Endothelial cell of umbilical vein (primary cell): Measurements from ENCODE around the gene ATP1B3. TPM values are rescaled to one million over a fixed set of nuclear protein-coding genes. Genes with fewer than 3 reads are reported as not detected.
A peak's percentile ranks its signal among the peaks of the same experiment; 100 is the strongest.

Source experiments
- BruUV-seq: library from RNA; stranded (reverse); fragments of 400-500 nt; replicated peaks from 2 replicates; lab custom pipeline; 2021; lab: Mats Ljungman, UMichigan
- CTCF ChIA-PET: fragments of 300-600, 350-600 bp; sonication (Branson Sonifier 250); formaldehyde crosslinking; loops from one replicate; lab custom pipeline; 2021; ENCODE audit warnings: antibody characterized with exemption, inconsistent platforms; lab: Charles Lee
- POLR2A ChIA-PET: fragments of 300-600, 350-600 bp; sonication (Branson Sonifier 250); formaldehyde crosslinking; loops from one replicate; lab custom pipeline; 2021; ENCODE audit warnings: antibody characterized with exemption, inconsistent platforms; lab: Charles Lee
- DNase-seq: peaks from one replicate; pipeline ENCODE4 v3.0.0-alpha.2; 2011; ENCODE audit warnings: low read depth, low spot score
- FAIRE-seq: peaks from 2 replicates; lab custom pipeline; 2011; peaks lifted over from hg19 to GRCh38; lab: Jason Lieb, UNC
- H2AFZ ChIP-seq: 2 replicates; pipeline ENCODE4 v1.6.0; 2012; ENCODE audit warnings: low read depth, low read length, control low read depth, inconsistent platforms
- H3K27ac ChIP-seq: 2 replicates; pipeline ENCODE4 v1.5.1; 2011; ENCODE audit warnings: low read depth, mild to moderate bottlenecking, control low read depth, low read length, moderate library complexity; ENCODE audit not compliant: insufficient read depth
- H3K27me3 ChIP-seq, 2 experiments: 2 replicates each; pipeline versions ENCODE4 v1.6.0 to v1.6.1; 2011; ENCODE audit warnings: low read length in 2 of 2, mixed read lengths in 1 of 2; ENCODE audit not compliant: control insufficient read depth in 2 of 2, insufficient read depth in 2 of 2
- H3K36me3 ChIP-seq, 2 experiments: 2 replicates in 1 of 2; 3 replicates in 1 of 2; pipeline ENCODE4 v1.5.1; 2011; ENCODE audit warnings: low read length in 2 of 2, mild to moderate bottlenecking in 1 of 2, moderate library complexity in 1 of 2; ENCODE audit not compliant: control insufficient read depth in 2 of 2, insufficient read depth in 2 of 2; ENCODE audit errors: extremely low read depth in 1 of 2
- H3K4me1 ChIP-seq: 3 replicates; pipeline ENCODE4 v1.5.1; 2011; ENCODE audit warnings: mild to moderate bottlenecking, low read length; ENCODE audit not compliant: control insufficient read depth, insufficient read depth; ENCODE audit errors: extremely low read depth
- H3K4me2 ChIP-seq: 2 replicates; pipeline ENCODE4 v1.6.1; 2011; ENCODE audit warnings: low read length, control low read depth, mixed read lengths; ENCODE audit not compliant: insufficient read depth
- H3K4me3 ChIP-seq, 3 experiments: fragments of 200-600 bp in 1 of 3; sonication (generic), shearing (Covaris generic) in 1 of 3; replicated peaks in 1 of 3; 2 replicates each; pipeline ENCODE4 v1.5.1; 2011 to 2016; ENCODE audit warnings: control low read depth in 3 of 3, low read length in 3 of 3, mild to moderate bottlenecking in 2 of 3, inconsistent platforms in 1 of 3, low read depth in 1 of 3, moderate library complexity in 1 of 3; ENCODE audit not compliant: insufficient read depth in 1 of 3
- H3K79me2 ChIP-seq: 2 replicates; pipeline ENCODE4 v1.6.0; 2012; ENCODE audit warnings: low read length, inconsistent platforms; ENCODE audit not compliant: control insufficient read depth, insufficient read depth
- H3K9ac ChIP-seq: replicated peaks from 2 replicates; pipeline ENCODE3; 2011; ENCODE audit warnings: low read length, control low read depth; ENCODE audit not compliant: insufficient read depth; ENCODE audit errors: extremely low read depth
- H3K9me1 ChIP-seq: replicated peaks from 3 replicates; pipeline ENCODE4 v1.6.0; 2011; ENCODE audit warnings: mild to moderate bottlenecking, low read length; ENCODE audit not compliant: control insufficient read depth, insufficient read depth; ENCODE audit errors: extremely low read depth
- H3K9me3 ChIP-seq: replicated peaks from 2 replicates; pipeline ENCODE4 v1.5.1; 2012; ENCODE audit warnings: low read length, inconsistent platforms; ENCODE audit not compliant: control insufficient read depth, insufficient read depth
- H4K20me1 ChIP-seq: replicated peaks from 2 replicates; pipeline ENCODE3; 2011; ENCODE audit warnings: mild to moderate bottlenecking, low read length; ENCODE audit not compliant: control insufficient read depth, insufficient read depth; ENCODE audit errors: extremely low read depth
- CTCF ChIP-seq, 2 donors: IDR thresholded peaks; 1 replicate in 1 of 2; 2 replicates in 1 of 2; pipeline ENCODE4 v1.5.1; 2011; ENCODE audit warnings: low read length in 2 of 2, mild to moderate bottlenecking in 2 of 2, moderate library complexity in 2 of 2, control low read depth in 1 of 2, inconsistent platforms in 1 of 2, low read depth in 1 of 2; ENCODE audit not compliant: insufficient read depth in 1 of 2; ENCODE audit errors: extremely low read depth in 1 of 2
- EZH2 ChIP-seq: IDR thresholded peaks from 2 replicates; pipeline ENCODE4 v1.6.1; 2012; ENCODE audit warnings: borderline replicate concordance, low read depth, mild to moderate bottlenecking, moderate library complexity, low read length, inconsistent platforms; ENCODE audit not compliant: severe bottlenecking
- FOS ChIP-seq: IDR thresholded peaks from 2 replicates; pipeline ENCODE4 v1.6.1; 2011; ENCODE audit warnings: mild to moderate bottlenecking, low read length, moderate library complexity, borderline replicate concordance; ENCODE audit not compliant: insufficient read depth
- GATA2 ChIP-seq: IDR thresholded peaks from 2 replicates; pipeline ENCODE4 v1.7.0; 2011; ENCODE audit warnings: low read depth, mild to moderate bottlenecking, moderate library complexity, mixed read lengths, low read length; ENCODE audit not compliant: insufficient read length, insufficient read depth
- JUN ChIP-seq: IDR thresholded peaks from 2 replicates; pipeline ENCODE4 v1.6.1; 2011; ENCODE audit warnings: borderline replicate concordance, low read depth; ENCODE audit not compliant: insufficient read length, insufficient read depth
- MAX ChIP-seq: IDR thresholded peaks from 2 replicates; pipeline ENCODE4 v1.6.1; 2011; ENCODE audit not compliant: insufficient read depth, insufficient read length
- MYC ChIP-seq: IDR thresholded peaks from one replicate; pipeline ENCODE4 v1.6.1; 2011; ENCODE audit warnings: mild to moderate bottlenecking, low read depth, low read length
- POLR2A ChIP-seq: IDR thresholded peaks from 2 replicates; pipeline ENCODE4 v1.6.1; 2012; ENCODE audit warnings: low read depth, mild to moderate bottlenecking, control low read depth, low read length
- POLR2AphosphoS5 ChIP-seq: IDR thresholded peaks from 2 replicates; pipeline ENCODE4 v1.6.1; 2012; ENCODE audit warnings: low read depth, mild to moderate bottlenecking, control low read depth, low read length, moderate library complexity; ENCODE audit not compliant: insufficient read depth
- dilution Hi-C: fragments of 300-500 bp; cut with MboI; formaldehyde crosslinking; loops from one replicate; pipeline ENCODE4 v1.15.0; 2019; ENCODE audit warnings: low sequenced_read_pairs; ENCODE audit not compliant: extremely low pct_ligation_motif_present
- intact Hi-C: fragments of 100-400 bp; cut with micrococcal nuclease; formaldehyde crosslinking; loops from one replicate; pipeline ENCODE4 v1.10.0; 2022
- polyA plus RNA-seq, 4 experiments: library from polyadenylated mRNA; depleted of rRNA in 3 of 4; stranded (reverse) in 3 of 4; unstranded in 1 of 4; fragments of >200 nt; gene quantifications; 2 replicates each; pipeline versions ENCODE4 v1.2.1 to v1.2.3, GENCODE V29; 2011 to 2012; ENCODE audit warnings: missing spikeins in 1 of 4
- total RNA-seq: library from RNA; stranded (reverse); gene quantifications from 2 replicates; pipeline ENCODE4 v1.2.3, GENCODE V29; 2021

Gene ATP1B3
- total and polyA plus RNA-seq, 2 donors (not counting 3 experiments of a cell fraction or from before 2014, with no cell fraction given) = 227 to 279 TPM

- Histone ChIP-seq H3K27me3 (no peaks in the 10 kb centered on the region), H4K20me1 (no peaks in the 10 kb centered on the region), H3K79me2 (no peaks in the 10 kb centered on the region), H3K4me1 (peaks cover 19% of the 10 kb centered on the region), H3K9ac (no peak overlapping the region), H3K27ac (peak overlapping the region; percentile 31), H3K9me3 (no peaks in the 10 kb centered on the region), H3K4me2 (peak overlapping the region; percentile 45), H2AFZ (peak overlapping the region; percentile 17), H3K9me1 (no peaks in the 10 kb centered on the region), H3K36me3 (no peaks in the 10 kb centered on the region), H3K4me3 (no peak overlapping the region)
- peak; percentile 74 for DNase-seq
- intact Hi-C loops = loop anchor here (2.0 kb wide), 1 partner anchor 14 kb away; no protein-coding TSS in a partner anchor
- dilution Hi-C loops = no loop called here
- peak; percentile 95 for TF ChIP-seq GATA2
- peak; percentile 54 for TF ChIP-seq POLR2AphosphoS5
- no peak for TF ChIP-seq JUN
- POLR2A ChIA-PET = interaction anchor here (0.5 to 1.2 kb wide), 4 partner anchors 16 to 358 kb away, joined by 3 to 11 read pairs (median 4); partner anchors contain the start of gene ATP1B3
- CTCF ChIA-PET = interaction anchor here (0.5 to 2.2 kb wide), 11 partner anchors 8 to 105 kb away, joined by 3 to 11 read pairs (median 3); no protein-coding TSS in a partner anchor
- FAIRE-seq = peak; percentile 85
- no TSS peak for BruUV-seq
These were observed 15.5 kb upstream of the ATP1B3 start for GRCh38 chr3:141860766-141861513.

GRCh38 chr3:141862279-141862816 lies 14.1 kb upstream of the ATP1B3 start:
- H3K4me2 ChIP-seq = no peak overlapping the region
- H3K4me3 ChIP-seq = no peak overlapping the region
- no peaks in the 10 kb centered on the region for H3K9me3 ChIP-seq
- intact Hi-C loops = no loop called here
- ChIA-PET CTCF (interaction anchor here (0.9 to 1.2 kb wide), 4 partner anchors 11 to 38 kb away, joined by 3 read pairs; no protein-coding TSS in a partner anchor), POLR2A (no interaction called here)
- no peak overlapping the region for H3K9ac ChIP-seq
- no peak for TF ChIP-seq POLR2AphosphoS5
- TF ChIP-seq FOS = no peak
- TF ChIP-seq MAX = no peak
- no peak for TF ChIP-seq JUN
- no peak for TF ChIP-seq CTCF (IDR thresholded peaks at IDR 0.05; ENCODE audit: extremely low read depth in 1 of 2, insufficient read depth in 1 of 2, low read depth in 1 of 2, low read length in 2 of 2)
- no peak for TF ChIP-seq GATA2
- TF ChIP-seq MYC = no peak
- TF ChIP-seq EZH2 = no peak
- TF ChIP-seq POLR2A = no peak
- H3K27me3 ChIP-seq = no peaks in the 10 kb centered on the region
- dilution Hi-C loops = no loop called here
- no peaks in the 10 kb centered on the region for H3K36me3 ChIP-seq
- no peak for DNase-seq
- BruUV-seq = no TSS peak
- H3K27ac ChIP-seq = no peak overlapping the region
- no peak for FAIRE-seq
- H3K79me2 ChIP-seq = no peaks in the 10 kb centered on the region
- H3K4me1 ChIP-seq = peaks cover 19% of the 10 kb centered on the region
- H4K20me1 ChIP-seq = no peaks in the 10 kb centered on the region
- no peak overlapping the region for H2AFZ ChIP-seq
- no peaks in the 10 kb centered on the region for H3K9me1 ChIP-seq
